NT2/D1 (cell line): ENCODE measurements around the gene SKP1.

ENCODE experiments used
- YY1 ChIP-seq: IDR thresholded peaks from 2 replicates; pipeline ENCODE4 v1.6.1; 2011; ENCODE audit not compliant: insufficient read length, insufficient read depth
- ZNF274 ChIP-seq: IDR thresholded peaks from 2 replicates; pipeline ENCODE4 v1.6.1; 2011; ENCODE audit warnings: mild to moderate bottlenecking, low read depth, low read length

DNA sequence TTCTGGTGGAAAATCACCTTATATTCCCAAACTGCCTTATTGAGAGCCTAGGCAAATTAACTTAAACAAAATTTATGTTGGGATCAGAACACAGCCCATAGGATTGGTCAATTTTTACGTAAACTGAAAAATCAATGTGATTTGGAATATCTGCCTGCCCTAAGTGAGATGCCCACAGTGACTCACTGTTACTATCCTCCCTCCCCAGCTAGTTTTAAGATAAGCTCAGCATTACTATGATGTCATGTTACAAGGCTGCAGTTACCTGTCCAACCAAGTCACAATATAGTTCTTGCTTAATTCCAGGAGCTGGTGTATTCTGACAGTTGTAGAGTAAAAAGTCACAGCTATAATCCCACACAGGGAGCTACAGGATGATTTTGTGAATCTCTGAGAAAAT, 23.1 kb downstream of the SKP1 start:
- TF ChIP-seq YY1 (no peak), ZNF274 (no peak)
